OCI-LY7 (cell line): ENCODE results near the gene TMEM119. TPM values are rescaled to one million over a fixed set of nuclear protein-coding genes. Genes with fewer than 3 reads are reported as not detected.

Experiments used
- BruUV-seq: library from RNA; stranded (reverse); fragments of 400-500 nt; replicated peaks from 2 replicates; lab custom pipeline; 2021; lab: Mats Ljungman, UMichigan
- CTCF ChIA-PET: fragments of 300-600 bp; sonication (Branson Sonifier 250); formaldehyde crosslinking; loops from one replicate; lab custom pipeline; 2022; ENCODE audit warnings: antibody characterized with exemption; ENCODE audit not compliant: unreplicated experiment; lab: Charles Lee
- POLR2A ChIA-PET: fragments of 300-600 bp; sonication (Branson Sonifier 250); formaldehyde crosslinking; loops from one replicate; lab custom pipeline; 2022; ENCODE audit warnings: antibody characterized with exemption; lab: Charles Lee
- DNase-seq: peaks from one replicate; pipeline ENCODE4 v3.0.0-alpha.2; 2015; ENCODE audit warnings: low spot score
- H2AFZ ChIP-seq: fragments of 200-600 bp; sonication (generic), shearing (Covaris generic); 2 replicates; pipeline ENCODE4 v1.6.1; 2014; ENCODE audit warnings: mild to moderate bottlenecking, antibody characterized with exemption, low read length, moderate library complexity
- H3K27ac ChIP-seq: fragments of 200-600 bp; sonication (generic); 2 replicates; pipeline ENCODE4 v1.5.1; 2014; ENCODE audit warnings: mixed run types, low read depth, mild to moderate bottlenecking, moderate library complexity, low read length, inconsistent platforms; ENCODE audit not compliant: poor library complexity, severe bottlenecking
- H3K36me3 ChIP-seq: fragments of 200-600 bp; sonication (generic); 2 replicates; pipeline ENCODE4 v1.6.1; 2014; ENCODE audit warnings: mild to moderate bottlenecking, antibody characterized with exemption, low read length, moderate library complexity, mixed read lengths; ENCODE audit not compliant: insufficient read depth
- H3K4me1 ChIP-seq: fragments of 200-600 bp; sonication (generic); 2 replicates; pipeline ENCODE4 v1.5.1; 2014; ENCODE audit warnings: mild to moderate bottlenecking, low read length; ENCODE audit not compliant: insufficient read depth, poor library complexity, severe bottlenecking
- H3K4me2 ChIP-seq: fragments of 200-600 bp; sonication (generic); 2 replicates; pipeline ENCODE4 v1.6.1; 2014; ENCODE audit warnings: mild to moderate bottlenecking, low read length
- H3K4me3 ChIP-seq: fragments of 200-600 bp; sonication (generic); 2 replicates; pipeline ENCODE4 v1.5.1; 2014; ENCODE audit warnings: mild to moderate bottlenecking, low read depth, low read length; ENCODE audit not compliant: poor library complexity, severe bottlenecking
- H3K79me2 ChIP-seq: fragments of 200-600 bp; sonication (generic); 2 replicates; pipeline ENCODE4 v1.6.1; 2016; ENCODE audit warnings: low read depth, mild to moderate bottlenecking, low read length, moderate library complexity, mixed read lengths; ENCODE audit not compliant: insufficient read depth
- H3K9me2 ChIP-seq: fragments of 200-600 bp; sonication (generic); 2 replicates; pipeline ENCODE4 v1.6.1; 2016; ENCODE audit warnings: mild to moderate bottlenecking, low read length, mixed read lengths; ENCODE audit not compliant: insufficient read depth
- H3K9me3 ChIP-seq: fragments of 200-600 bp; sonication (generic); 2 replicates; pipeline ENCODE4 v1.6.1; 2014; ENCODE audit warnings: mild to moderate bottlenecking, mixed run types, low read length, mixed read lengths
- H4K20me1 ChIP-seq: fragments of 200-600 bp; sonication (generic); 2 replicates; pipeline ENCODE4 v1.6.1; 2014; ENCODE audit warnings: mild to moderate bottlenecking, antibody characterized with exemption, low read length, moderate library complexity, mixed read lengths; ENCODE audit not compliant: insufficient read depth
- CTCF ChIP-seq: fragments of 200-600 bp; sonication (generic); conservative IDR thresholded peaks from 2 replicates; pipeline ENCODE4 v1.5.1; 2014; ENCODE audit warnings: mild to moderate bottlenecking, antibody characterized with exemption, low read length, moderate library complexity, mixed read lengths
- EZH2phosphoT487 ChIP-seq: fragments of 200-600 bp; sonication (generic); IDR thresholded peaks from 2 replicates; pipeline ENCODE4 v1.6.1; 2018; ENCODE audit warnings: low read depth, borderline replicate concordance, mild to moderate bottlenecking, mixed run types, antibody characterized with exemption, low read length, moderate library complexity, mixed read lengths
- intact Hi-C: fragments of 100-400 bp; cut with micrococcal nuclease; formaldehyde crosslinking; loops from one replicate; pipeline ENCODE4 v1.10.0; 2022; ENCODE audit not compliant: unreplicated experiment
- total RNA-seq, 2 experiments: library from RNA; depleted of rRNA in 1 of 2; stranded (reverse); fragments of >200 nt in 1 of 2; shearing (Covaris generic) in 1 of 2; gene quantifications; 2 replicates each; pipeline ENCODE4 v1.2.3, GENCODE V29; 2014 to 2022

The TMEM119 gene
- total RNA-seq, 2 experiments from 2014 or later: not detected

- H3K4me2 ChIP-seq: peak overlapping the region; percentile 77
- no peak for TF ChIP-seq EZH2phosphoT487
- TF ChIP-seq CTCF: no peak
- peak; percentile 74 for DNase-seq
Observed at GRCh38 chr12:108635997-108636808, 38.3 kb upstream of the TMEM119 start.

DNA sequence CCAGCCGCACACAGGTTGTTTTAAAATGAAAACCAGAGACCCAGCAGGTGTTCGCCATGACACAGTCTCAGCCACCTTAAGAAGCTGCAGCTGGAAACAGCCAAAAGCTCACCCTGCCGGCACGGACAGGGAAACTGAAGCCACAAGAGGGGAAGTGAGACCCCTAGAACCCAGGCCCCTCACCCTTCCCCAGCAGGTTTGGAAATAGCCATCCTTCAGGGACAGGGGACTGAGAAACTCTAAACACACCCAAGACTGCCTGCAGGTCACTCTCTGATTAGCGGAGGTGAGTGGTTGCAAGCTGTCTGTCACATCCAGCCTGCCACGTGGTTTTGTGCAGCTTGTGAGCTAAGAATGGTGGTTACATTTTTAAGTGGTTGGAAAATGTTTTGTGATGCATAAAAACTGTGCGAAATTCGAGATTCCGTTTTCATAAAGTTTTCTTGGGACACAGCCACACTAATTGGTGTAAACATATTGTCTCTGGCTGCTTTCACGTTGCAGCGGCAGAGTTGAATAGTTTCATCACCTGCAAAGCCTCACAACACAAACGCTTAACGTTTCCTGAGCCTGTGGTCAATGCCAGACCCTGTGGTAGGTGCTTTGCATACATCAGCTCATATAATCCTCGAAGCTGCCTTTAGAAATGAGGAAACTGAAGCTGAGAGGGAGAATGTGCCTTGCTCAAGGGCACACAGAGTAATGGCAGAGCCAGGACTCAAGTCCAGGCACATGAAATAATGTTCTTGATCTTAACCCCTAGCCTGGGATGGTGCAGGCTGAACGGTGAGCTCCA, 37.5 kb upstream of the TMEM119 start:
- peak overlapping the region; percentile 77 for H3K4me2 ChIP-seq
- H4K20me1 ChIP-seq: no peaks in the 10 kb centered on the region
- DNase-seq: peak; percentile 98
- TF ChIP-seq EZH2phosphoT487: no peak
- TF ChIP-seq CTCF: no peak
- H2AFZ ChIP-seq: no peak overlapping the region
- H3K36me3 ChIP-seq: peaks cover 21% of the 10 kb centered on the region
- 0 out of 2 replicates have a peak, but pooled peaks cover 4% of the 10 kb centered on the region for H3K9me3 ChIP-seq
- no TSS peak for BruUV-seq
- peak overlapping the region; percentile 75 for H3K4me3 ChIP-seq
- H3K79me2 ChIP-seq: peaks cover 48% of the 10 kb centered on the region; the same call in 1 of the 2 replicates
- peak overlapping the region; percentile 99 for H3K27ac ChIP-seq
- intact Hi-C loops: loop anchor here (1.0 to 10.0 kb wide), 5 partner anchors 29 to 1681 kb away; partner anchors contain the start of genes ALKBH2, TMEM263 and UNG
- H3K9me2 ChIP-seq: no peaks in the 10 kb centered on the region
- POLR2A ChIA-PET: interaction anchor here (0.6 to 17.7 kb wide), 29 partner anchors 8 to 487 kb away, joined by 3 to 330 read pairs (median 5); partner anchors contain the start of genes ISCU and SART3
- CTCF ChIA-PET: interaction anchor here (0.6 to 3.5 kb wide), 6 partner anchors 18 to 169 kb away, joined by 3 to 18 read pairs (median 3); no protein-coding TSS in a partner anchor
- H3K4me1 ChIP-seq: peaks cover 88% of the 10 kb centered on the region

More at GRCh38 chr12:108635997-108636808, 38.3 kb upstream of the TMEM119 start:
- Histone ChIP-seq H4K20me1 (no peaks in the 10 kb centered on the region), H3K27ac (peak overlapping the region; percentile 99), H3K9me2 (no peaks in the 10 kb centered on the region), H3K79me2 (peaks cover 48% of the 10 kb centered on the region; the same call in 1 of the 2 replicates), H3K36me3 (peaks cover 21% of the 10 kb centered on the region), H3K4me1 (peaks cover 88% of the 10 kb centered on the region), H3K4me3 (peak overlapping the region; percentile 75), H2AFZ (no peak overlapping the region), H3K9me3 (0 out of 2 replicates have a peak, but pooled peaks cover 4% of the 10 kb centered on the region)
- ChIA-PET POLR2A (interaction anchor here (0.7 to 17.7 kb wide), 25 partner anchors 9 to 487 kb away, joined by 3 to 330 read pairs (median 5); partner anchors contain the start of genes ISCU and SART3), CTCF (interaction anchor here (0.6 to 3.5 kb wide), 7 partner anchors 19 to 168 kb away, joined by 3 to 18 read pairs (median 3); no protein-coding TSS in a partner anchor)
- TSS peak; percentile 93 for BruUV-seq
- intact Hi-C loops: loop anchor here (1.0 to 10.0 kb wide), 5 partner anchors 28 to 1681 kb away; partner anchors contain the start of genes ALKBH2, TMEM263 and UNG
